ENCODE measurements around the gene WASF2.

The WASF2 gene

DNA sequence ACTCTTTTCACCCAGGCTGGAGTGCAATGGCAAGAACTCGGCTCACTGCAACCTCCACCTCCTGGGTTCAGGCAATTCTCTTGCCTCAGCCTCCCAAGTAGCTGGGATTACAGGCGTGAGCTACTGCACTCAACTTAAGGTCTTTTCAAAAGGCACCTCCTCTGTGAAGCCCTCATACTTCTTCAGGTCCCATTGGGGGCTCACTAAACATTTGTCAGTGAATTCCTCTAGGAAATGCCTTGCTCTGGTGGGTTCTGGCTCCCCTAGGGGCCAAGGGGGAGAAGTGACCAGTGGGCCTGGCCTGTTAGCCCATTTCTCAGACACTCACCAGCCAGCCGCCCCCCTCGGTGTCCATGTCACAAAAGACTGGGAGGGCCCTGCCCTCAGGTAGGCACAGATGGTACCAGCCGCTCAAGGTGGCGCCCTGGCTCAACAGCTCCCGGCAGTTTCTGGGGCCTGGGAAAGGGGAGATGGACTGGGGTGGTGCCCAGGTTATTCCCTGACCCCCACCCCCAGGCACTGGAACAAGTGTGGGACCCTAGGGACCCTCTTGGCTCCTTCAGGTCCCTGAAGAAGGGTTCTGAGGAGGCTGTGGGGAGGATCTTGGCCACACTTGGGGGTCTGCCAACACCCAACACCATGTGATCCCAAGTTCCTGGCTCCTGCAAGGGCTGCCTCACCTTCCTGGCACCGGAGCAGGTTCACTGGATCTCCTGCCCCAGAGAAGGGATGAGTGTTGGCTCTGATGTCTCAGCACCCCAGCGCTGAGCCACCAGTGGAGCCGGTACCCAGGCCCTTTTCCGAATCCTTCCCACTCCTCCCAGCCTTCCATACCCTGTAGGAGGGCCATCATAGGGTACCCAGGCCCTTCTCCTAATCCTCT, 116.9 kb downstream of the WASF2 start:
- no peak for DNase-seq (ENCODE audit: low spot score)

DNA sequence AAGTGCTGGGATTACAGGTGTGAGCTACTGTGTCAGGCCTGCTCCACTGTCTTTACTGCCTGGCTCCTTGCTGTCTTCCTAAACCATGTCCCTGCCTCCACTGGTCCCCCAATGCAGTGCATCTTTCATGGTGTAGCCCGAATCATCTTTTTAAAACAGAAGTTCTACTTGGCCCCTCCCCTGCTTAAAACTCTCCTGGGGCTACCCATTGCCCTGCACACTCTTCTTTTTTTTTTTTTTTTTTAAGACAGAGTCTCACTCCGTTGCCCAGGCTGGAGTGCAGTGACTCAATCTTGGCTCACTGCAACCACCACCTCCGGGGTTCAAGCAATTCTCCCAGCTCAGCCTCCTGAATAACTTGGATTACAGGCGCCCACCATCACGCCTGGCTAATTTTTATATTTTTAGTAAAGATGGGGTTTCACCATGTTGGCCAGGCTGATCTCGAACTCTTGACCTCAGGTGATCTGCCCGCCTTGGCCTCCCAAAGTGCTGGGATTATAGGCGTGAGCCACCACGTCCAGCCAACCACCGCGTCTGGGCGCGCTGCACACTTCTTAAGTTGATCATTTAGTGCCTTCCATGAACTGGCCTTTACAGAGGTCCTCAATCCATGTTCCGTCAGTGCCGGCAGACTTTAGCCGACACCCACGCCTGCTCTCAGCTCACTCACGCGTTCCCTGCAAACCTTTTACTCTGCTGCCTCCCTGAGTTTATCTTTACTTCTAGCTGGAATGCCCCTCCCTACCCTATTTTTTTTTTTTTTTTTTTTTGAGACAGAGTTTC, 117.8 kb downstream of the WASF2 start:
- DNase-seq (ENCODE audit: low spot score): no peak

- DNase-seq (ENCODE audit: low spot score): no peak
Observed at GRCh38 chr1:27368869-27369582, 120.9 kb downstream of the WASF2 start.

GRCh38 chr1:27367160-27367650, 122.8 kb downstream of the WASF2 start:
- DNase-seq (ENCODE audit: low spot score): no peak

GRCh38 chr1:27366411-27367159, 123.4 kb downstream of the WASF2 start, which contains the start of gene MAP3K6:
TSS of gene MAP3K6 (minus strand) at chr1:27366961. CDS start at chr1:27366597, 364 bp downstream.
- DNase-seq (ENCODE audit: low spot score): peak; percentile 59

- peak; percentile 66 for DNase-seq (ENCODE audit: low spot score)
Observed at GRCh38 chr1:27366113-27366410, 123.9 kb downstream of the WASF2 start.

- DNase-seq (ENCODE audit: low spot score): peak; percentile 81
Observed at GRCh38 chr1:27365372-27366112, 124.4 kb downstream of the WASF2 start.

- no peak for DNase-seq (ENCODE audit: low spot score)
Observed at GRCh38 chr1:27364696-27365371, 125.1 kb downstream of the WASF2 start.

DNA sequence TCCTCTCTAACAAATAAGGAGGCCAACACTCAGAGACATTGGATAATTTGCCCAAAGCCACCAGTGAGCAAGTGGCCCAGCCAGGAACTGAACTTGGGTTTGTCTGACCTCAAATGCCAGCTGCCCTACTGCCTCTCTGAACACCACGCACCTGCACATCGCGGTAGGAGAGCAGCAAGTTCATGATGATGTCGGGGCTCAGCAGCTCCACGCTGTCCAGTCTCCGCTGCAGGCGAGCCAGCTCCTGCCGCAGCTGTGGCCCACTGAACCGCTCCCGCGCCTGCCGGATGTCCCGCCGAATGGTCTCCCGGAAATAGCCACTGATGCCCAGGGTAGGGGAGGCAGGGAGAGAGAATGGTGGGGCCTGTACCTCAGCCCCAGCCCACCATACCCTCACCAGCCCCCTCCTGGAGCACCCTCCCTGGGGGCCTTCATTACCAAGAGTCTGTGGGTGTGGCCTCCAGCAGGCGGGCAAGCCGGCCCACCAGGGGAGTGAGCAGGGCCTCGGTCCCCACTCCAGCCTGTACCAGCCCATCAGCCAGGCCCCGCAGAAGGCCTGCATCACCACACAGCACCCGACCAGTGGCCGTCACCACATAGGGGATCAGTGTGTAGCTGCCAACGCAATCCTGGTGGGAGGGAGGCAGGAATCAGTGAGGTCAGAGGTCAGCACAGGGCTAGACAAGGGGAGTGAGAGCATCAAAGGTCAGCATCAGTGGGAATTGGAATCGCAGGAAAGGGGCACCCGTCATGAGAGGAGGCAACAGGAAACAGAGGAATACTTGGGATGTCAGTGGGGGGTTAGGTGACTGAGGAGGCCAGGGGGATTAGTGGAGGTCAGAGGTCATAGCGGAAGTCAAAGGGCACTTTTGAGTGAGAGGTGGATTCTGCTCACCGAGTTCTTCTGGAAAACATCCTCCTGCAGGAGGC, 125.9 kb downstream of the WASF2 start:
- no peak for DNase-seq (ENCODE audit: low spot score)

DNA sequence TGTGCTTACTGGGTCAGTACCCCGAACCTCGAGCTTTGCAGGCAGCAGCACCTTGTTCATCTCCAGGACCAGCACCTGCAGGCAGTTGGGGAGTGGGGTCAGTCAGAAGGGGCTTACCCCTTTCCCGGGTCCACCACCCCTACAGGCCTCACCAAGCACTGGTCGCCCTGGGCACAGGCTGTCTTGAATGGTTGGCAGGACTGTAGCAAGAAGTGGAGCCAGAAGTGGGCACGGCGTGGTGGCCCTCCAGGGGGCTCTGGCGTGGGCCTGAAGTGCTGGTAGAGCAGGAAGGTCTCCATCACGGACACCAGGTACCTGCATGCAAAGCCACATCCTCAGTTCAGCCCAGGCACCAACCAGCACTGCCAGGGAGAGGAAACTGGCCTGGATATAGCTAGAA, 128.4 kb downstream of the WASF2 start:
- no peak for DNase-seq (ENCODE audit: low spot score)

DNA sequence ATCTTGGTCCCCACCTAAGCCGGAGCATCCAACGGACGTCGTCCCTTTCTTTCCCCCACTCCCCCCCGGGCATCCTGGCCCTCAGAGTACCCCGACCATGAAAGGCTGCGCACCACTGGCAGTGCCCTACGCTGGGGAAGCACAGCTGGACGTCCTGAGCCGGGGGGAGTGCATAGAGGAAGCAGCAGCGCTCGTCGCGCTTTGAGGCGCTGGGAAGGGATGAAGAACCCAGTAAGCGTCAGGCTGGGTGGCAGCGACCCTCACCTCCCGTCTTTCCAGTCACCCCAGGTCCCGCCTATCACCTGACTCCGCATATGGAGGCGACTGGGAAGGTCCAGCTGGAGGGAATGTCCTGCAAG, 128.9 kb downstream of the WASF2 start:
- no peak for DNase-seq (ENCODE audit: low spot score)

DNA sequence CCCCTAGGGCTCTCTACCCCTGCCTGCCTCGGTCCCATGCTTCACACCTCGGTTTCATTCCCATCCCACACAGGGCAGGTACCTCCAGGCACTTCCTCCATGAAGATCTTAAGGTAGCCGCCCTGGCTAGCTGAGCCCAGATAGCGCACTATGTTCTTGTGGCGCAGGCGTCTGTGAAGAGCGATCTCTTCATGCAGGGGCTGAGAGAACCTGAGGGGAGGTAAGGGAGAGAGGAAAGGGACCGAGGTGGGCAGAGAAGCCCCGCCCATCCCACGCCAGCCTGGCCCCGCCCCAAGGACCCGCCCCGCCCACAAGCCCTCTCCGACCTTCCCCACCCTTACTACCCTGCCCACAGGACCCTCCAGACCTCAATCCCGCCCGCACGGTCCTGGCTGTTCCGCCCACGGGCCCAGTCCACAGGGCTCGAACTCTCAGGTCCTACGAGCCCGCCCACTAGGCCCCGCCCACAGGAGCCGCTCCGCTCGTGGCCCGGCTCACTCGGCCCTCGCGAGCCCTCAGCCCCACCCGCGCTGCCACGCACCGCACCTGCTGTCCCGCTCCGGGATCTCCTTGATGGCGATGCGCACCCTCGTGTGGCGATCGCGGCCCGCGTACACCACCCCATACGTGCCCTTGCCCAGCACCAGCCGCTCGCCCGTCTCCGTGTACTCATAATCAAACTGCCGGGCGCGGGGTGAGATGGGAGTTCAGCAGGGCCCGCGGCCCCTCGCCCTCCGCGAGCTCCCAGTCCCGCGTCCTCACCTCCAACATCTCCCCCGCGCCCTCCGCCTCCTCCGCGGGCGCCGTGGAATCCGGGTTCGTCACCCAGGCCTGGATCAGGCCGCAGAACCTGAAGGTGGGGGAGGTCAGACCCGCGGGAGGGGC, 129.6 kb downstream of the WASF2 start:
- DNase-seq (ENCODE audit: low spot score): no peak

GRCh38 chr1:27359822-27360158, 130.2 kb downstream of the WASF2 start:
- DNase-seq (ENCODE audit: low spot score): no peak

GRCh38 chr1:27358928-27359313, 131.0 kb downstream of the WASF2 start:
- DNase-seq (ENCODE audit: low spot score): no peak

DNA sequence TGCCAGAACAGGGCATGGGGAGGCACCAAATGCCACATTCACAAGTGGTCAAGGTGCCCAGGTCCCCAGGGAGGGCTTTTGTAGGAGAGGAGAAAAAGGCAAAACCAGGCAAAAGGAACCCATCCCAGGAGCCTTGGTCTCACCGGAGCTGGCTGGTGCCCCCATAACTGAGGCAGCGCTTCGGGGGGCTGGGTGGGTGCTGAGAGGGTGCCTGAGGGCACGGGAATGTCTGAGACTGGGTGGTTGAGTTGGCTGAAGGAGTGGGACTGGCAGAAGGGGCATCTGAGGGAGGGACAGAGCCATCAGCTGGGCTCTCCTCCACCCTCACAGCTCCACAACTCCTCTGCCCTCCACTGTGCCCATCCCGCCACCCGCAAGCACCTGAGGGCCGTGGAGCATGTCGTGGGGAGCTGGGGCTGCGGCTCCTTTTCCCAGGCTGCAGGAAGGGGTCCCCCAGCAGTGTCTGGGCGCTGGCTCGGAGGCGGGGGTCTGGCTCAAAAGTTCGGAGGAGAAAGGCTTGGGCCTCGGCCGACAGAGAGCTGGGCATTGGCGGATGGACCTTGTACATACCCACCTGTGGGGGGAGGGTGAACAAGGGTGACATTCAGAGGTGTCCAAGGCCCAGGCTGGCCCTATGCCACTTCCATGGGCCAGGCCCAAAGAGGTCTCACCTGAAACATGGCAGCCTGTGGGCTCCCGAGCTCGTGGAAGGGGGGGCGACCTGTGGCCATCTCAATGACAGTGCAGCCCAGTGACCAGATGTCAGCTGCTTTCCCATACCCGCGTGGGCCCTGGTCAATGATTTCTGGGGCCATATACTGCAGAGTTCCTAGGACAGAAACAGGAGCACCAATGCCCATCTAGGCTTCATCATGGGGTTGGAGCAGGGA, 131.7 kb downstream of the WASF2 start:
- DNase-seq (ENCODE audit: low spot score): no peak

DNA sequence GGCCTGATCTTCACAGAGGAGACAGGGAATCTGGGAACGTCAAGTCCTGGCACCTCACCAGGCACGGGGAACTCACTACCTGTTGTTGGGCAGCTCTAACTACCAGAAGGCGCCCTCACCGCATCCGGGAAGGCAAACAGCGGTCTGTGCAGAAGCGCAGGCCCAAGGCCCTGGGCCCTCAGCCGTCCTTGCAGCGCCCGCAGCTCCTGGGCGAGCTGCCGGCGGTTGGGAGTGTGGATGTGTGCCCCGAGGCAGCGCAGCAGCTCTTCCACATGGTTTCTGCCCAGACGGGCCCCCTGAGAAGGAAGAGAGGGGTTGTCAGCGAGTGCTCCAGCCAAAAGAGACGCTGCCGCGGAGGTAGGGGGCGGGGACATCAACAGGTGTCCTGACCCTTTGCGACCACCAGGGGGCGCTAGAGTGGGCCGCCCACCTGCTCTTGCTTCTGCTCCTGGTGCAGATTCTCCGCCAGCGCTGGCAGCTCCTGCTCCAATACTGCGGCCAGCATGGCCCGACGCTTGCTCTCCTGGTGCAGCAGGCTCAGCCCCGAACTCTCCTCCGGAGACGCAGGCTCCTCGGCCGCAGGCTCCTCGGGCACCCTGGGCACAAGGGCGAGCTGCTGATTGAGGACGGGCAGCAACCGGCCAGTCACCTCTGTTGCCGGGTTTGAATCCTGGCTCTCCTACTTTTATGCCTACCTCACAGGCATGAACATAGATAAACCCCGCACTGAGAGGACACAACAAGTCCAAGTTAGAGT, 132.5 kb downstream of the WASF2 start:
- DNase-seq (ENCODE audit: low spot score): peak; percentile 55

Data from kidney capillary endothelial cell (primary cell).